H9 (cell line): ENCODE data around the gene SPATS2. TPM values are rescaled to one million over a fixed set of nuclear protein-coding genes. Genes with fewer than 3 reads are reported as not detected.

Experiments used
- DNase-seq: peaks from one replicate; pipeline ENCODE4 v3.0.0-alpha.2; 2017
- H2AFZ ChIP-seq: one replicate; pipeline ENCODE4 v1.6.1; 2013; ENCODE audit warnings: mild to moderate bottlenecking, low read length, control low read depth, moderate library complexity
- H2AK5ac ChIP-seq: 2 replicates; pipeline ENCODE4 v1.6.1; 2013; ENCODE audit warnings: low read length, control low read depth, mixed read lengths; ENCODE audit not compliant: insufficient read length
- H2BK120ac ChIP-seq: one replicate; pipeline ENCODE4 v1.6.1; 2013; ENCODE audit warnings: low read depth, mild to moderate bottlenecking, low read length, control low read depth, inconsistent platforms; ENCODE audit not compliant: poor library complexity, severe bottlenecking
- H2BK12ac ChIP-seq: 2 replicates; pipeline ENCODE4 v1.6.1; 2013; ENCODE audit warnings: low read length, control low read depth, mixed read lengths, low read depth; ENCODE audit not compliant: insufficient read length
- H2BK15ac ChIP-seq: 2 replicates; pipeline ENCODE4 v1.6.1; 2013; ENCODE audit warnings: low read depth, low read length, control low read depth
- H2BK20ac ChIP-seq: one replicate; pipeline ENCODE4 v1.6.1; 2013; ENCODE audit warnings: low read depth, mild to moderate bottlenecking, low read length, control low read depth, inconsistent platforms; ENCODE audit not compliant: poor library complexity, severe bottlenecking
- H2BK5ac ChIP-seq: 2 replicates; pipeline ENCODE4 v1.6.1; 2013; ENCODE audit warnings: low read length, control low read depth, mixed read lengths; ENCODE audit not compliant: insufficient read length
- H3K14ac ChIP-seq: 2 replicates; pipeline ENCODE4 v1.6.1; 2013; ENCODE audit warnings: low read length, control low read depth; ENCODE audit not compliant: insufficient read depth
- H3K18ac ChIP-seq: 2 replicates; pipeline ENCODE4 v1.6.1; 2013; ENCODE audit warnings: low read depth, mild to moderate bottlenecking, mixed read lengths, low read length, control low read depth; ENCODE audit not compliant: insufficient read length
- H3K23ac ChIP-seq: 2 replicates; pipeline ENCODE4 v1.6.1; 2013; ENCODE audit warnings: low read length, control low read depth, mixed read lengths, low read depth; ENCODE audit not compliant: insufficient read length
- H3K23me2 ChIP-seq: 2 replicates; pipeline ENCODE4 v1.6.1; 2013; ENCODE audit warnings: low read depth, mild to moderate bottlenecking, mixed read lengths, low read length, control low read depth; ENCODE audit not compliant: insufficient read length, poor library complexity, severe bottlenecking
- H3K27ac ChIP-seq: 2 replicates; pipeline ENCODE4 v1.5.1; 2013; ENCODE audit warnings: low read length, control low read depth, mixed read lengths, low read depth; ENCODE audit not compliant: insufficient read length
- H3K27me3 ChIP-seq: 2 replicates; pipeline ENCODE4 v1.6.1; 2013; ENCODE audit warnings: low read length, control low read depth, inconsistent platforms; ENCODE audit not compliant: insufficient read depth
- H3K4ac ChIP-seq: 2 replicates; pipeline ENCODE4 v1.6.1; 2013; ENCODE audit warnings: low read depth, mild to moderate bottlenecking, control low read depth, inconsistent platforms, low read length, moderate library complexity
- H3K4me1 ChIP-seq: 2 replicates; pipeline ENCODE4 v1.6.1; 2013; ENCODE audit warnings: low read length, control low read depth, inconsistent platforms; ENCODE audit not compliant: insufficient read depth
- H3K4me2 ChIP-seq: 2 replicates; pipeline ENCODE4 v1.6.1; 2013; ENCODE audit warnings: low read length, control low read depth, mixed read lengths; ENCODE audit not compliant: insufficient read length, insufficient read depth
- H3K56ac ChIP-seq: 2 replicates; pipeline ENCODE4 v1.6.1; 2013; ENCODE audit warnings: low read depth, mild to moderate bottlenecking, mixed read lengths, low read length, control low read depth; ENCODE audit not compliant: insufficient read length
- H3K79me1 ChIP-seq: 2 replicates; pipeline ENCODE4 v1.6.1; 2013; ENCODE audit warnings: low read depth, mild to moderate bottlenecking, moderate library complexity, low read length, control low read depth, inconsistent platforms; ENCODE audit not compliant: insufficient read depth, poor library complexity, severe bottlenecking
- H3K79me2 ChIP-seq: 2 replicates; pipeline ENCODE4 v1.6.1; 2013; ENCODE audit warnings: low read length, control low read depth, inconsistent platforms; ENCODE audit not compliant: insufficient read depth
- H3K9ac ChIP-seq: 2 replicates; pipeline ENCODE4 v1.6.1; 2013; ENCODE audit warnings: low read length, control low read depth, mixed read lengths; ENCODE audit not compliant: insufficient read length; ENCODE audit errors: extremely low read depth
- H3K9me3 ChIP-seq: one replicate; pipeline ENCODE4 v1.6.1; 2013; ENCODE audit warnings: low read depth, low read length, inconsistent platforms; ENCODE audit not compliant: control insufficient read depth
- H3T11ph ChIP-seq: one replicate; pipeline ENCODE4 v1.6.1; 2013; ENCODE audit warnings: mild to moderate bottlenecking, low read length, control low read depth, inconsistent platforms
- H4K20me1 ChIP-seq: one replicate; pipeline ENCODE4 v1.6.1; 2013; ENCODE audit not compliant: control insufficient read depth, insufficient read length, insufficient read depth
- H4K5ac ChIP-seq: 2 replicates; pipeline ENCODE4 v1.6.1; 2013; ENCODE audit warnings: low read depth, mild to moderate bottlenecking, mixed read lengths, low read length, control low read depth; ENCODE audit not compliant: insufficient read length
- H4K8ac ChIP-seq: replicated peaks from 2 replicates; pipeline ENCODE4 v1.6.1; 2013; ENCODE audit warnings: low read length, control low read depth, mixed read lengths, low read depth; ENCODE audit not compliant: insufficient read length
- H4K91ac ChIP-seq: 2 replicates; pipeline ENCODE4 v1.6.1; 2013; ENCODE audit warnings: low read depth, mild to moderate bottlenecking, moderate library complexity, mixed read lengths, low read length, control low read depth; ENCODE audit not compliant: insufficient read length
- H3K27ac Mint-ChIP-seq, 3 experiments: 2 replicates in 2 of 3; 3 replicates in 1 of 3; pipeline ENCODE4 v1.8.0; 2020 to 2021; ENCODE audit warnings: mixed read lengths in 3 of 3, mild to moderate bottlenecking in 1 of 3, moderate library complexity in 1 of 3
- H3K27me3 Mint-ChIP-seq: 2 replicates; pipeline ENCODE4 v1.8.0; 2021; ENCODE audit warnings: low read depth, mild to moderate bottlenecking, moderate library complexity, mixed read lengths
- H3K36me3 Mint-ChIP-seq, 3 experiments: 2 replicates in 2 of 3; 3 replicates in 1 of 3; pipeline ENCODE4 v1.8.0; 2020 to 2021; ENCODE audit warnings: low read depth in 3 of 3, mixed read lengths in 3 of 3; ENCODE audit not compliant: insufficient read depth in 1 of 3
- H3K4me1 Mint-ChIP-seq, 2 experiments: 2 replicates each; pipeline ENCODE4 v1.8.0; 2020; ENCODE audit warnings: mixed read lengths in 2 of 2
- H3K4me3 Mint-ChIP-seq, 2 experiments: 2 replicates in 1 of 2; 3 replicates in 1 of 2; pipeline ENCODE4 v1.8.0; 2020 to 2021; ENCODE audit warnings: mild to moderate bottlenecking in 2 of 2, mixed read lengths in 2 of 2, moderate library complexity in 1 of 2
- H3K9me3 Mint-ChIP-seq, 2 experiments: 2 replicates in 1 of 2; 3 replicates in 1 of 2; pipeline ENCODE4 v1.8.0; 2020; ENCODE audit warnings: mild to moderate bottlenecking in 2 of 2, mixed read lengths in 2 of 2, moderate library complexity in 1 of 2
- CTCF ChIP-seq: fragments of 200-600 bp; sonication (generic); conservative IDR thresholded peaks from 3 replicates; pipeline ENCODE4 v1.8.0; 2021; ENCODE audit warnings: antibody characterized with exemption, mild to moderate bottlenecking
- WGBS: extraction: QIAGEN DNeasy Blood & Tissue Kit; methylation state at CpG from one replicate; pipeline ENCODE4 v1.1.7; 2013; ENCODE audit warnings: missing lambda C conversion rate, low lambda C conversion rate, mixed read lengths; ENCODE audit not compliant: insufficient read length; ENCODE audit errors: extremely low coverage; 5-methylcytosine and 5-hydroxymethylcytosine counted together
- total RNA-seq: library from RNA; stranded (reverse); gene quantifications from 2 replicates; pipeline ENCODE4 v1.2.1, GENCODE V29; 2021

The SPATS2 gene
- total RNA-seq, 1 experiment from 2014 or later, result 17.1 TPM

- peaks cover 32 to 34% of the 10 kb centered on the region in 2 experiments for H3K4me1 Mint-ChIP-seq
- H2BK20ac ChIP-seq, result no peak overlapping the region
- H3K18ac ChIP-seq, result no peak overlapping the region
- no peaks in the 10 kb centered on the region for H3K9me3 ChIP-seq
- no peak overlapping the region for H2BK15ac ChIP-seq
- no peak overlapping the region for H4K91ac ChIP-seq
- H2BK120ac ChIP-seq, result no peak overlapping the region
- H4K5ac ChIP-seq, result no peak overlapping the region
- no peak overlapping the region for H3K56ac ChIP-seq
- no peak overlapping the region for H3K23ac ChIP-seq
- no peak overlapping the region for H3K4ac ChIP-seq
- no peak for TF ChIP-seq CTCF
- peaks cover 2 to 15% (median 12%) of the 10 kb centered on the region in 3 experiments; a peak in 6 of 7 replicates for H3K36me3 Mint-ChIP-seq
- H3T11ph ChIP-seq, result no peak overlapping the region
- H3K4me2 ChIP-seq, result no peak overlapping the region
- DNase-seq, result no peak
- H4K20me1 ChIP-seq, result no peaks in the 10 kb centered on the region
- no peaks in the 10 kb centered on the region for H3K27me3 ChIP-seq
- peak overlapping the region; percentile 51 to 70 (median 70); a peak in 4 of 7 replicates for H3K27ac Mint-ChIP-seq
- H3K27me3 Mint-ChIP-seq, result no peaks in the 10 kb centered on the region
- no peak overlapping the region for H3K9ac ChIP-seq
- H3K4me3 Mint-ChIP-seq, result no peak overlapping the region
- no peaks in the 10 kb centered on the region for H3K79me2 ChIP-seq
- H2BK12ac ChIP-seq, result no peak overlapping the region
- H3K79me1 ChIP-seq, result no peaks in the 10 kb centered on the region
- H3K23me2 ChIP-seq, result no peaks in the 10 kb centered on the region
- H3K4me1 ChIP-seq, result peaks cover 2% of the 10 kb centered on the region; the same call in 1 of the 2 replicates
- H2BK5ac ChIP-seq, result no peak overlapping the region
- H3K9me3 Mint-ChIP-seq, result no peaks in the 10 kb centered on the region
- no peak overlapping the region for H2AFZ ChIP-seq
- no peak overlapping the region for H4K8ac ChIP-seq
- H2AK5ac ChIP-seq, result no peak overlapping the region
- H3K14ac ChIP-seq, result no peak overlapping the region
- no peak overlapping the region for H3K27ac ChIP-seq
- WGBS, result no CpG with 5 or more reads among the region's 2 CpGs
Observed at GRCh38 chr12:49487605-49488004, 120.3 kb downstream of the SPATS2 start.
